Measurements from ENCODE around the gene LDHAL6B.

The LDHAL6B gene

GRCh38 chr15:59221511-59222505 lies 15.2 kb downstream of the LDHAL6B start:
- DNase-seq = no peak

GRCh38 chr15:59222906-59223550 lies 16.4 kb downstream of the LDHAL6B start:
- no peak for DNase-seq

GRCh38 chr15:59223736-59224135 lies 17.1 kb downstream of the LDHAL6B start:
- no peak for DNase-seq

- DNase-seq = no peak
Measured at GRCh38 chr15:59224474-59224873, 17.8 kb downstream of the LDHAL6B start.

GRCh38 chr15:59227021-59227420 lies 20.4 kb downstream of the LDHAL6B start:
- DNase-seq = no peak

- DNase-seq = no peak
Measured at GRCh38 chr15:59229015-59229414, 22.4 kb downstream of the LDHAL6B start.

GRCh38 chr15:59229453-59229852 lies 22.8 kb downstream of the LDHAL6B start:
- no peak for DNase-seq

GRCh38 chr15:59230531-59231055 lies 23.9 kb downstream of the LDHAL6B start:
- no peak for DNase-seq

GRCh38 chr15:59232476-59232875 lies 25.8 kb downstream of the LDHAL6B start:
- no peak for DNase-seq

GRCh38 chr15:59236394-59236793 lies 29.8 kb downstream of the LDHAL6B start:
- DNase-seq = no peak

GRCh38 chr15:59237119-59237855 lies 30.6 kb downstream of the LDHAL6B start:
- DNase-seq = peak; percentile 29

- peak; percentile 41 for DNase-seq
Measured at GRCh38 chr15:59237924-59238331, 31.3 kb downstream of the LDHAL6B start.

GRCh38 chr15:59240036-59240435 lies 33.4 kb downstream of the LDHAL6B start:
- no peak for DNase-seq

- DNase-seq = no peak
Measured at GRCh38 chr15:59242649-59243048, 36.0 kb downstream of the LDHAL6B start.

GRCh38 chr15:59243622-59244021 lies 37.0 kb downstream of the LDHAL6B start:
- no peak for DNase-seq

- peak; percentile 19 for DNase-seq
Measured at GRCh38 chr15:59244337-59244736, 37.7 kb downstream of the LDHAL6B start.

- no peak for DNase-seq
Measured at GRCh38 chr15:59245559-59245958, 38.9 kb downstream of the LDHAL6B start.

GRCh38 chr15:59247364-59247763 lies 40.7 kb downstream of the LDHAL6B start:
- peak; percentile 52 for DNase-seq

GRCh38 chr15:59249816-59250215 lies 43.2 kb downstream of the LDHAL6B start:
- DNase-seq = no peak

- DNase-seq = no peak
Measured at GRCh38 chr15:59250249-59250648, 43.6 kb downstream of the LDHAL6B start.

- DNase-seq = no peak
Measured at GRCh38 chr15:59251001-59251845, 44.6 kb downstream of the LDHAL6B start.

- DNase-seq = no peak
Measured at GRCh38 chr15:59252137-59252536, 45.5 kb downstream of the LDHAL6B start.
